Measurements from ENCODE around the gene RNLS. TPM values are rescaled to one million over a fixed set of nuclear protein-coding genes. Genes with fewer than 3 reads are reported as not detected.

RNLS gene
- total RNA-seq, 4 donors from 2014 or later: 10.6 to 38.7 (median 28.2) TPM

DNA sequence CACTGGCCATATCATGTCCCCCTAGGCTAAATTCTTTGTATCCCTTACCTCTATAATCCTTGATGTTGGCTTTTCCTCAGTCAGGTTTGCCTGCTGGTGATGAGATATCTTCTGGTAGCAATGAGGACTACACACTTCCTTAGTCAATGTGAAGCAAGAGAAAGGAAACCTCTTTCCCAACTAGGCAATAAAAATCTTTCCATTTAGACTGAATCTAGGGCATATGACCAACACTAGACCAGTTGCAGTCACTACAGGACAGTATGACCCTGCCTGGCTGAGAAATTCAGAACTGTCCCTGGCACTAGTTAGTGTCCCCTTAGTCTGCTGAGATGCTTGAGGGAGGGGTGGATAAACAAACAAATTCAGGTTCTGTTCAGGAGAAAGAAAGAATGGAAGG, 142.6 kb downstream of the RNLS start:
- Histone ChIP-seq H3K27me3 (no peaks in the 10 kb centered on the region), H3K4me3 (replicated peaks in 1 of 3) (no peak overlapping the region), H3K36me3 (no peaks in the 10 kb centered on the region), H3K9me3 (no peaks in the 10 kb centered on the region), H3K4me1 (no peaks in the 10 kb centered on the region), H3K27ac (no peak overlapping the region)
- no peak for DNase-seq
- intact Hi-C loops (cut with DNase I): no loop called here
- TF ChIP-seq, protein P1, sequence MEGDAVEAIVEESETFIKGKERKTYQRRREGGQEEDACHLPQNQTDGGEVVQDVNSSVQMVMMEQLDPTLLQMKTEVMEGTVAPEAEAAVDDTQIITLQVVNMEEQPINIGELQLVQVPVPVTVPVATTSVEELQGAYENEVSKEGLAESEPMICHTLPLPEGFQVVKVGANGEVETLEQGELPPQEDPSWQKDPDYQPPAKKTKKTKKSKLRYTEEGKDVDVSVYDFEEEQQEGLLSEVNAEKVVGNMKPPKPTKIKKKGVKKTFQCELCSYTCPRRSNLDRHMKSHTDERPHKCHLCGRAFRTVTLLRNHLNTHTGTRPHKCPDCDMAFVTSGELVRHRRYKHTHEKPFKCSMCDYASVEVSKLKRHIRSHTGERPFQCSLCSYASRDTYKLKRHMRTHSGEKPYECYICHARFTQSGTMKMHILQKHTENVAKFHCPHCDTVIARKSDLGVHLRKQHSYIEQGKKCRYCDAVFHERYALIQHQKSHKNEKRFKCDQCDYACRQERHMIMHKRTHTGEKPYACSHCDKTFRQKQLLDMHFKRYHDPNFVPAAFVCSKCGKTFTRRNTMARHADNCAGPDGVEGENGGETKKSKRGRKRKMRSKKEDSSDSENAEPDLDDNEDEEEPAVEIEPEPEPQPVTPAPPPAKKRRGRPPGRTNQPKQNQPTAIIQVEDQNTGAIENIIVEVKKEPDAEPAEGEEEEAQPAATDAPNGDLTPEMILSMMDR (IDR thresholded peaks at IDR 0.05): no peak
- TF ChIP-seq POLR2A (IDR thresholded peaks at IDR 0.05): no peak

DNA sequence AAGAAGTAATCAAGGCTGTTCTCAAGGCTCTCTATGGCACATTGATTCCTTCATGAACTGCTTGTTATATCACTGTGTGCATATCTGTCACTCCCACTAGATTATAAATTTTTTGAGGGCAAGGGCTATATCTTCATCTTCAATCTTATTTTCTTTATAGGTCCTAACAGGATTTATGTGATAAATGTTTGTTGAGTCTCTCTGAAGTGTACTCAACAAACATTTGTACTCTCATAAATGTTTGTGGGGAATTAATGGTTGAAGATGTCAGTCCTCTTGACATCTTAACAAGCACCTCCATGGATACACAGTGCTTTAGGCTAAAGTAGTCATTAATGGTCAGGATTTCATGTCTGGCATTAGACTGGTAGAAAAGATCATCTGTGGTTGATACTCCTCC, 143.2 kb downstream of the RNLS start:
- no peak overlapping the region for H3K4me3 ChIP-seq (replicated peaks in 1 of 3)
- H3K27me3 ChIP-seq: no peaks in the 10 kb centered on the region
- H3K36me3 ChIP-seq: no peaks in the 10 kb centered on the region
- peaks cover 0 to 1% of the 10 kb centered on the region in 2 donors for H3K4me1 ChIP-seq
- H3K27ac ChIP-seq: no peak overlapping the region
- TF ChIP-seq POLR2A (IDR thresholded peaks at IDR 0.05): no peak
- TF ChIP-seq, protein P1 (IDR thresholded peaks at IDR 0.05): no peak
- intact Hi-C loops (cut with DNase I): no loop called here
- no peaks in the 10 kb centered on the region for H3K9me3 ChIP-seq
- no peak for DNase-seq

- Histone ChIP-seq H3K4me3 (replicated peaks in 1 of 3) (no peak overlapping the region), H3K27me3 (no peaks in the 10 kb centered on the region), H3K9me3 (no peaks in the 10 kb centered on the region), H3K36me3 (no peaks in the 10 kb centered on the region), H3K4me1 (peaks cover 8 to 21% of the 10 kb centered on the region in 2 donors), H3K27ac (no peak overlapping the region)
- no peak for TF ChIP-seq POLR2A (IDR thresholded peaks at IDR 0.05)
- TF ChIP-seq, protein P1 (IDR thresholded peaks at IDR 0.05): no peak
- intact Hi-C loops (cut with DNase I): no loop called here
- DNase-seq: no peak
These were observed 145.7 kb downstream of the RNLS start for GRCh38 chr10:88437411-88437810.

DNA sequence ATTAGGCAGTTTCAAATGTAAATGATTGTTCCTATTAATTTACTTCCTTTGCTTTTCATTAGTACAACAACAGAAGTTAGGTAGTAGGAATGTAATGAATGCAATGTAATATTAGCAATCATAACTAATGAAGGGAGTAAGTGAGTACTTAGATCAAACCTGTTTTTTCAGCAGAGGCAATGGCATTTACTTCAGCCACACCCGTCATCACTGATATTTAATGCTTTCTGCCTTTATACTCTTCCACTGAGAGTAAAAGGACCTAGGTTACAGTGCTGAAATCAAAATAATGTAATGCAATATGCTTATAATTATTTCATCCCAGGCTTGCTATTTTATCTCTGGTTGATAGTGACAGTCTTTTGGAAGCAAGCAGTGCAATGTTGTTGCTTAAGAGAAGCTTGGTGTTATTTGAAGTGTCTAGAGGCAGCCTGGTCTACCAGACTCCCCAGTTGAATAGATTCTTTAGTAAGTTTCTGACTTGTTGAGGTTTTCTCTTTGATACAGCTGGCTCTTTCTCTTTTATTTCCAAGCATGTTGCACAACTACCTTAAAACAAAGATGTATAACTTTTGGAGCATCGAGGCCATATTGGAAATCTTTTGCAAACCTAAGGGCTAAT, 149.4 kb downstream of the RNLS start:
- H3K27me3 ChIP-seq: no peaks in the 10 kb centered on the region
- H3K27ac ChIP-seq: peak overlapping the region in 1 of 3 donors; percentile 17
- H3K36me3 ChIP-seq: no peaks in the 10 kb centered on the region
- TF ChIP-seq, protein P1 (IDR thresholded peaks at IDR 0.05): no peak
- TF ChIP-seq POLR2A (IDR thresholded peaks at IDR 0.05): no peak
- H3K4me3 ChIP-seq (replicated peaks in 1 of 3): no peak overlapping the region
- 73 to 80% methylated on average over 2 of the region's 2 CpGs for WGBS, 2 donors
- H3K9me3 ChIP-seq: no peaks in the 10 kb centered on the region
- H3K4me1 ChIP-seq: peaks cover 8 to 21% of the 10 kb centered on the region in 2 donors
- intact Hi-C loops (cut with DNase I): no loop called here
- no peak for DNase-seq

- Histone ChIP-seq H3K4me1 (peaks cover 8 to 21% of the 10 kb centered on the region in 2 donors), H3K36me3 (no peaks in the 10 kb centered on the region), H3K27ac (no peak overlapping the region), H3K4me3 (replicated peaks in 1 of 3) (no peak overlapping the region), H3K27me3 (no peaks in the 10 kb centered on the region), H3K9me3 (no peaks in the 10 kb centered on the region)
- DNase-seq: no peak
- intact Hi-C loops (cut with DNase I): no loop called here
- TF ChIP-seq, protein P1 (IDR thresholded peaks at IDR 0.05): no peak
- WGBS, 2 donors: 98 to 100% methylated on average over 1 of the region's 1 CpG
These were observed 152.0 kb downstream of the RNLS start for GRCh38 chr10:88431103-88431502.

Measured in thyroid gland (tissue), 4 donors.